GM21786 (cell line): ENCODE results near the gene ANKEF1.

ENCODE experiments used
- ATAC-seq: cut with Tn5 transposase; IDR thresholded peaks from one replicate; pipeline ENCODE4 v1.9.1; 2021; ENCODE audit not compliant: unreplicated experiment

The ANKEF1 gene

DNA sequence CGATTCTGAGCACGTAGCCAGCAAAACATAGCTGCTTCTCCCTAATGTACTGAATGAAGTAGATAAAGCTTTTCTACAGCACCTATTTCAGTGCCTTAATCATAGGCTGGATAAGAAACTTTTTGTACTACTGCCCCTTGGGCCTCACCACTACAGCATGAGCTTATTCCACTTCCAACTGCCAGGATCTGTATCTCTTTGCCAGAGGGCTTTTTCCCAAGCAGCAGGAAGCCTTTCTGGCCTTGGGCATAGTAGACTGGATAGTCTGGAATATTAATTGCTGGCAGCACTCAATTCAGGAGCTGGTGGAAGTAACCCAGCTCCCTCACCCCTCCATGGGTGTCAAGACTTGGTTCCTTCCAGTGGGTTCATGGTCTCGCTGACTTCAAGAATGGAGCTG, 43.6 kb downstream of the ANKEF1 start:
- no peak for ATAC-seq

DNA sequence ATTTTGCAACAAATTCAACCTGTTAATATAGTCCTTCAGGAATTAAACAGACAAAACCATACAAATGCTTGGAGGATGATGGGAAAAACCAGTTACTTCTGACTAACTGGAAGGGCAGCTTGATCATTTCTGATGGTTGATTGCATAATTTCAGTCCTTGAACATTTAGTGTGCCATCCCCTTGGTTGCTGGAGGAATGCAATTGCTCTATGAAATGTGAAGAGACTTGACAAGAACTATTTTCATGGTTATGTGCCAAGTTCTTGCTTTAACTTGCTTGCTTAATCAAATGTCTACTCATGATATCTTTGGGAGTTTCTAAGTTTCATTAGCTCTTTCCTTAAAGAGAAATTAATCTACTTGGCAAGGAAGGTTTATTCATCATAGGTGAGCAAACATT, 45.2 kb downstream of the ANKEF1 start:
- ATAC-seq, result no peak

DNA sequence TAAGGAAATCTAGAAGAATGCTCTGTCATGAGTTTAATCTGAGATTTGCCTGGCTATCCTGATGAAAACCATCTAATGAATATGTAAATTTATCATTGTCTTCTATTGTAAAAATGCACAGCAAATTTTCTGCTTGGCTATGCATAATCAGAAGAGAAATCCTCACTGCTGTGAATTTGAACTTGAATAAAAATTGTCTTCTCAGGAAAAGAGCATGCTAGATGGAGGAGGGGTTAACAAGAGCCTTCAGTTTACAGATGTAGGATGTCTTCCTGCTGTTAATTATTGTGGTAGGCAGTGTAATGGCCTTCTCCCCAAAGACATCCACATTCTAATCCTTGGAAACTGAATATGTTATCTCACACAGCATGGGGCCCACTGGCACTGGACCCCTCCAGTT, 45.8 kb downstream of the ANKEF1 start:
- no peak for ATAC-seq

DNA sequence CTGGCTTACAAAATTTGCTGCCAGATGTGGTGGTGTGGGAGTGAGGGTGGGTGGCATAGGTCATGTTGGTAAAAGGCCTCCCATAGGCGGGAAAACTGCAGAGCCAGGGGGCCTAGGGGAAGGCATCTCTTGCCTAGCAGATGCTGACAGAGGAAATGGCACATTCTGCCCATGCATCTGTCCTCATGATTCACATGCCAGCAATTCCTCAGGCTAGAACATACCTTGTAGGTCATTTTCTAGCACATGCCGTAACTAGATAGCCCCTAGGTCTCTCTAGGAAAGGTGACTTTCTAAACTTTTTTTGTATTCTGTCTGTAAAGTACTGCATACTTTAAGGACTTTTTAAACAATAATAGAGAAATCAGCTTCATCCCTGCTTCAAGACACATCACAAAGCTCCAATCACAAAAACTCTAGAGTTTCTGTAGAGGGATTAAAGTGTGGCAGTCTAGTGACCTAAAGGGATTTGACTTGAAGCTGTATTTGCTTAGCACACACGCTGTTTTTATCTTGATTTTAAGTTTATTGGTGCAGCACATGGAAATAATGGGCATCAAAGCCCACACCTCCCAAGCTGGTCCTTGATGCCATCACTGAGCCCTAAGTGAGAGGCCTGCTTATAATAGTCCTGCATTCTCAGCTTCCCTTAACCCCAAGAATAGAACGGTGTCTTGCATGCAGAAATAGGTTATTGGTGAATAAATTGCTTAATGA, 55.2 kb downstream of the ANKEF1 start:
- no peak for ATAC-seq

DNA sequence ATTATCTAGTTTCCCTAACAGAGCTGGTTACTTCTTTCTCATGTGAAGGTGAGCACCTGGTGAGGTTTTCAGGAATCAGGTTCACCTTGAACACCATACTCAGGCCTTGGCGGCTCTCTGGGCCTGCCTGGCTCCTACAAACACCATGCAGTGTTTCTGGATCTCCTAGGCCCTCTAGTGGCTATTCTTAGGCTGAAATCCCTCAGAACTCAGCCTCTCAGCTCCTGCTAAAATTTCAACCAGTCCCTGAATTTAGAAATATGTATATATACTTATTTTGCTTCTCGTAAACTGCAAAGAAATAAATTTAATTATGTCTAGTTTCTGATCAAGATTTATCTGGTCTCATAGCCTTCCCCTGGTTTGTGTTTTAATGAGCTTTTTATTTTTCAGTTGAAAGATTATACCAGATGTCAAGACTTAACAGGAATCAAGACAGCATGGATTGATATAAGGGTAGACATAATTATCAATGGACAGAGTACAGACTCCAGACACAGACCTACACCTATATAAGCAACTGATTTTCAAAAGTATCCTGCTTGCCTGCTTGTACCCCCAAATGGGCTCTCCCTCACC, 55.9 kb downstream of the ANKEF1 start:
- no peak for ATAC-seq

DNA sequence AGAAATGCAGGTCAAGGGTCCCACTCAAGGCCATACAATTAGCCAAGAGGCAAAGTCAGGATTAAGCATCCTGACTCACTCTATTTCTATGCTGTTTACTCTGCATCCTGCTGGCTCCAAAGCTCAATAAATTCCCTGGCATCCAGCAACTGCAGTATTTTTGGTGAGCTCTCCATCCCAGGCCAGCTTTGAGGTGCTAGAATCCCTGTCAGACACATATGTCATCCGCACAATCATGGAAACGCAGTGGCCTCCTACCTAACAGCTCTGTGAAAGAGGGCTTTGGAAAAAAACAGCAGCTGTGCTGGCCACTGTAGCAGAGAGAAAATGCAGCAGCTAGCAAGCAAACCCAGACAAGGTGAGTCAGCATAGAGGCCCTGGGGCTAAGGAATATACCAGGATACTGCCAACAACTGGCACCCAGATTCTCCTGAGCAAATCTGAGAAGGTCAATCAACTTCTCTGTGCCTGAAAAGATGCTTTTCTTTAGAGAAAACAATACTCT, 58.4 kb downstream of the ANKEF1 start:
- ATAC-seq, result no peak

DNA sequence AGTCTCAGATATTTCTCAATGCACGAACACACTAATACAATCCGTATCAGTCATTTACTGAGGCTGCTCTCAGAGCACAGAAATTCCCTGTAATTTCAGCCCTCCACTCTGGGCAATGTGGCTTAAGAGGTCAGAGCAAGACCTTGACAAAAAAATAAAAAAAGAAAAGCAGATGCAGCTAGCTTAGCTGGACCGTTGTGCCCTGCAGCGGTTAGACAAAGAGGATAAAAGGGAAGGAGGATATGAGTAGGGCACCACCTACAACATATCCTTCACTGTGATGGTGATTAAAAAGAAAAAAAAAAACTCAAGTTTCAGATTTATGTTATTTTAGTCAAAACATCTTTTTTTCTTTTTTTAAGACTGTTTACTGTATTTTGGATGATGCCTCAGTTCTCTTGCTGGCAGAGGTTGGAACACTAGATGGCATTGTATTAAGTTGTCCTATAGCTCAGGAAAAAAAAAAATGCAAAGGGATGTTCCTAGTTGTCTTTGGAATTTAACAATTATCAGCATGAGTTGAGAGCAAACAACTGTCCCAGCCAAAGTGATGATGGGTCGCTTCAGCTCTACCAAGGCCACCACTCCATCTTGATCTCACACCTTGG, 59.9 kb downstream of the ANKEF1 start:
- no peak for ATAC-seq

DNA sequence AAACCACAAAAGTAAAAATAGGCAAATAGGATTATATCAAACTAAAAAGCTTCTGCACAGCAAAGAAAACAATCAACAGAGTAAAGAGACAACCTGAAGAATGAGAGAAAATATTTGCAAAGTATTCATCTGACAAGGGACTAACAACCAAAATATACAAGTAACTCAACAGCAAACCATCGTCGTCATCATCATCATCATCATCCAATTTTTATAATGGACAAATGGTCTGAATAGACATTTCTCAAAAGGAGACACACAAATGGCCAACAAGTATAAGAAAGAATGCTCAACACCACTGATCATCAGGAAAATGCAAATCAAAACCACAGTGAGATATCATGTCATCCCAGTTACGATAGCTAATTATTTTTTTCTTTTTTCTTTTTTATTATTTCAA, 62.0 kb downstream of the ANKEF1 start:
- ATAC-seq, result no peak

DNA sequence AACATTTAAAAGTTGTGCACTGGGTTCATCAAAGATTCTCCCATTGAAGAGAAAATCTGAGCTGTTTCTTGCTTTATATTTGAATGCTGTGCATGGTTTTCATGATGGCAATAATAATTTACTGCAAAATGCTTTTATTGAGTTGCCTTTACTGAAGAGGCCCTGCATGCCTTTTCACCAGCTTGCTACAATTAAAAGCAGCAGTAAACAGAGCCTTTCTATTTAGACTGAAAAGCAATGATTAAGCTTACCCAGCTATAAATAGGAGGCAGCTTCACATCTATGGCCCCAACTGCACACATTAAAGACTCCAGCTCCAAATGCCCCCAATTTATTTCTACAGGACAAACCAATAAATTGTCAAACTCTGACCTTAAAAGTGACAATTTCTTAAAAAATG, 70.3 kb downstream of the ANKEF1 start:
- ATAC-seq, result no peak
